ENCODE data around the gene MYBBP1A.

DNA sequence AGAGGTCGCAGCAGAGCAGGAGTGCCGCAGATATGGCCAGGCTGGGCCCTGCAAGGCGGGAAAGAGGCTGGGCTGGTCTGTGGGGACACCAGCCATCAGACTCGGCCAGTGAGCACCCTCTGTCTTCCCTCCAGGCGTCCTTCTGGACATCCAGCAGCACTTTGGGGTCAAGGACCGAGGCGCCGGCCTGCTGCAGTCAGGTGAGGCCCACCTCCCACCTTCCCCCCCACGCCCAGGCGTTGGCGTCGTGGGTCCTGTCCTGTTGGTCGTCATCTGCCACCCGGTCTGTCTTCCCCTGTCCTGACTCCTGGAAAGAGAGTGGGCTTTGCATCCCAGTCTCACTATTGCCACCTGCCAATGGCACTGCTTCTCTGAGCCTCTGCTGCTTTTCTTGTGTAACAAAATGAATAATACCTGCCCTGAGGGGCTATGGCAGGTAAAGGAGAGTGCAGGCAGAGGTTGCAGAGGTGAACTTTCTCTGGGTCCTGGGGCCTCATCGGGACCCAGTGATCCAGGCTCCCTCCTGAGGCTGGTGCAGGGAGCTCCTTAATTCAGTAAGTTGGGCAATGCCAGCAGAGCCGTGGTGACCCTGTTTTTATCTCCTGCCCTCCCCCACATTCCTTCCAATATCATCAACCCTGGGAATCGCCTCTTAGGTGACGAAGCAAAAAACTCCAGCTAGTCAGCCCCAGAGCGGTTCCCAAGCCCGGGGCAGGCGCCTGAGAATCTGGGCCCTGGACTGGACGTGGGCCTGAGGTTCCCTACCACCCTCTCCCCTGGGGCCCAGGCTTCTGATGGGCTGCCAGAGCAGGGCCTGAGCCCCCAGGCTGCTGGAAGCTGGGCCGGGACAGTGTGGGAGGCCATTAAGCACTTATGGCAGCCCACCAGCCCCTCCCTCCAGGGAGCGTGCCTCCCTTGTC, 41.8 kb downstream of the MYBBP1A start:
- TF ChIP-seq, protein P1, sequence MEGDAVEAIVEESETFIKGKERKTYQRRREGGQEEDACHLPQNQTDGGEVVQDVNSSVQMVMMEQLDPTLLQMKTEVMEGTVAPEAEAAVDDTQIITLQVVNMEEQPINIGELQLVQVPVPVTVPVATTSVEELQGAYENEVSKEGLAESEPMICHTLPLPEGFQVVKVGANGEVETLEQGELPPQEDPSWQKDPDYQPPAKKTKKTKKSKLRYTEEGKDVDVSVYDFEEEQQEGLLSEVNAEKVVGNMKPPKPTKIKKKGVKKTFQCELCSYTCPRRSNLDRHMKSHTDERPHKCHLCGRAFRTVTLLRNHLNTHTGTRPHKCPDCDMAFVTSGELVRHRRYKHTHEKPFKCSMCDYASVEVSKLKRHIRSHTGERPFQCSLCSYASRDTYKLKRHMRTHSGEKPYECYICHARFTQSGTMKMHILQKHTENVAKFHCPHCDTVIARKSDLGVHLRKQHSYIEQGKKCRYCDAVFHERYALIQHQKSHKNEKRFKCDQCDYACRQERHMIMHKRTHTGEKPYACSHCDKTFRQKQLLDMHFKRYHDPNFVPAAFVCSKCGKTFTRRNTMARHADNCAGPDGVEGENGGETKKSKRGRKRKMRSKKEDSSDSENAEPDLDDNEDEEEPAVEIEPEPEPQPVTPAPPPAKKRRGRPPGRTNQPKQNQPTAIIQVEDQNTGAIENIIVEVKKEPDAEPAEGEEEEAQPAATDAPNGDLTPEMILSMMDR (IDR thresholded peaks at IDR 0.05): no peak
- TF ChIP-seq EP300 (IDR thresholded peaks at IDR 0.05; ENCODE audit: low read depth): no peak
- TF ChIP-seq POLR2A (IDR thresholded peaks at IDR 0.05): no peak
- TF ChIP-seq POLR2AphosphoS5 (IDR thresholded peaks at IDR 0.05): no peak
